H1 (cell line): Measurements from ENCODE around the gene PATJ. TPM values are rescaled to one million over a fixed set of nuclear protein-coding genes. Genes with fewer than 3 reads are reported as not detected.

Experiments
- ASH2L ChIP-seq: fragments of 200-600, 300-600 bp; sonication (generic); IDR thresholded peaks from one replicate; pipeline ENCODE4 v1.7.1; 2017; ENCODE audit warnings: low read length
- CEBPB ChIP-seq: IDR thresholded peaks from 2 replicates; pipeline ENCODE4 v1.6.1; 2012; ENCODE audit warnings: low read depth, low read length
- FOSL1 ChIP-seq: IDR thresholded peaks from 2 replicates; pipeline ENCODE4 v1.6.1; 2011; ENCODE audit warnings: mild to moderate bottlenecking, low read depth, low read length, moderate library complexity; ENCODE audit not compliant: insufficient read depth
- polyA plus RNA-seq, 7 experiments: library from polyadenylated mRNA; depleted of rRNA in 3 of 7; stranded (reverse) in 5 of 7; unstranded in 2 of 7; fragments of >200 nt in 5 of 7; fragments of 200-250 nt in 2 of 7; gene quantifications; 1 replicate in 5 of 7; 2 replicates in 1 of 7; 4 replicates in 1 of 7; pipeline versions ENCODE4 v1.2.1 to v1.2.3, GENCODE V29; 2011 to 2013; ENCODE audit warnings: missing spikeins in 2 of 7, mixed read lengths in 2 of 7
- total RNA-seq: library from RNA; stranded (reverse); fragmentation: NEBNext Ultra II Directional; extraction: Animal tissue kit (Norgen Biotek cat#: 25700); gene quantifications from 2 replicates; pipeline ENCODE4 v1.2.1, GENCODE V29; 2021

The PATJ gene
- total and polyA plus RNA-seq, 2 of the 8 experiments (the other 6 are each of a cell fraction or from before 2014, with no cell fraction given) = 8.2 to 55.6 TPM

- TF ChIP-seq FOSL1 (no peak), CEBPB (no peak), ASH2L (no peak)
- TF ChIP-seq, all 59 proteins: peak for 0
These were observed 37.0 kb downstream of the PATJ start (continued) for GRCh38 chr1:61779231-61779630.
